HL-60 (cell line): ENCODE results near the gene ZNF827.

Experiments used
- DNase-seq, 2 experiments: peaks; one replicate each; pipeline ENCODE4 v3.0.0-alpha.2; 2010 to 2020; ENCODE audit warnings: low read depth in 1 of 2, low spot score in 1 of 2
- H3K27ac ChIP-seq: fragments of 250-450 bp; sonication (Bioruptor Pico); replicated peaks from 2 replicates; pipeline ENCODE4 v1.5.1; 2020; ENCODE audit warnings: mild to moderate bottlenecking, moderate library complexity
- H3K27me3 ChIP-seq: fragments of 250-450 bp; sonication (Bioruptor Pico); 2 replicates; pipeline ENCODE4 v1.5.1; 2021; ENCODE audit warnings: mild to moderate bottlenecking, moderate library complexity; ENCODE audit not compliant: insufficient read depth, poor library complexity, severe bottlenecking
- H3K4me3 ChIP-seq: replicated peaks from 2 replicates; pipeline ENCODE4 v1.5.1; 2011; ENCODE audit warnings: mild to moderate bottlenecking, control low read depth, low read length; ENCODE audit not compliant: insufficient read depth
- GABPA ChIP-seq: IDR thresholded peaks from 2 replicates; pipeline ENCODE4 v1.6.1; 2012; ENCODE audit warnings: low read depth
- POLR2AphosphoS5 ChIP-seq: IDR thresholded peaks from 2 replicates; pipeline ENCODE4 v1.6.1; 2012; ENCODE audit warnings: low read depth
- SPI1 ChIP-seq: IDR thresholded peaks from 2 replicates; pipeline ENCODE4 v1.6.1; 2012; ENCODE audit warnings: low read depth, mild to moderate bottlenecking, borderline replicate concordance
- TF ChIP-seq, protein P1 (sequence below): IDR thresholded peaks from one replicate; pipeline ENCODE4 v1.5.1; 2011; ENCODE audit warnings: low read length, control low read depth, inconsistent platforms; ENCODE audit not compliant: insufficient read depth
- TF ChIP-seq, protein P2 (sequence below): IDR thresholded peaks from 2 replicates; pipeline ENCODE4 v1.6.1; 2012; ENCODE audit warnings: low read depth; ENCODE audit not compliant: insufficient replicate concordance

The ZNF827 gene

DNA sequence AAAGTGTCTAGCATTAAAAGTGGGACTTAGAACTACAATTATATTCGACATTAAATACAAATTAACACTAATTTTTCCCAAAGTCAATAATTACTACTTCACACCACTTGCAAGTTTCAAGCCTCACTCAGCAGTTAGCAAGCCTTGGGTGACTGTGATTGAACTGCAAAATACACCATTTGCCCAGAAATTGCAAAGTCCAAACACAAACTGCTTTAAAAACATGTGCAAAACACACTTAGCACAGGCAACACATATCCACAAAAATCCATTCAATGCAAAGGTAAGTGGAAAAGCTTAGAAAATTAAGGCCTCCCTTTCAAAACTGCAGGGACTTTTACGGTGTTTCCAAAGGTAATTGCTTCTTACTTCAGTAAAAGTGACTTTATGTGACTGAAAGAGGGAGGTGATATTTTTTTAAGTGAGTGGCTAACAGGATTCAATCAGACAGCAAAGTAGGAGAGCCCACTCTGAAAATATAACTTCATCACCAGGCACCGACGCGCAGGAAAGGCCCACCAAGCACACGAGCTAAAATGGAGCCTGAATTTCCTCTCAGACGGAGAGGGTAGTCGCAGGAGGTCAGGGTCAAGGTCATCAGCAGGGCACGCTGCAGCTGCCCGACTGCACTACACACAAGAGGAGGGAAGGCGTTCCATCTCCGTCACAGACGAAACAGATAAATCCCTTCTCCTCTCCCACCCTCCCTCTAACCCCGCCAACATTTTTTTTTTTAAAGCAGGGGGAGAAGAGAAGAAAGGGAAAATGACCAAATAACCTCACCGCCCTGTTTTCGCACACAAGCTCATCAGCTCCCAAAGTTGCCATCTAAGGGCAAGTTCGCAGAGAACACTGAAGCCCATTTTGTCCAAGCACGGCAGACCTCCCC, 3.1 kb downstream of the ZNF827 start:
- TF ChIP-seq POLR2AphosphoS5 (no peak), SPI1 (no peak), GABPA (no peak)
- TF ChIP-seq, protein P1, sequence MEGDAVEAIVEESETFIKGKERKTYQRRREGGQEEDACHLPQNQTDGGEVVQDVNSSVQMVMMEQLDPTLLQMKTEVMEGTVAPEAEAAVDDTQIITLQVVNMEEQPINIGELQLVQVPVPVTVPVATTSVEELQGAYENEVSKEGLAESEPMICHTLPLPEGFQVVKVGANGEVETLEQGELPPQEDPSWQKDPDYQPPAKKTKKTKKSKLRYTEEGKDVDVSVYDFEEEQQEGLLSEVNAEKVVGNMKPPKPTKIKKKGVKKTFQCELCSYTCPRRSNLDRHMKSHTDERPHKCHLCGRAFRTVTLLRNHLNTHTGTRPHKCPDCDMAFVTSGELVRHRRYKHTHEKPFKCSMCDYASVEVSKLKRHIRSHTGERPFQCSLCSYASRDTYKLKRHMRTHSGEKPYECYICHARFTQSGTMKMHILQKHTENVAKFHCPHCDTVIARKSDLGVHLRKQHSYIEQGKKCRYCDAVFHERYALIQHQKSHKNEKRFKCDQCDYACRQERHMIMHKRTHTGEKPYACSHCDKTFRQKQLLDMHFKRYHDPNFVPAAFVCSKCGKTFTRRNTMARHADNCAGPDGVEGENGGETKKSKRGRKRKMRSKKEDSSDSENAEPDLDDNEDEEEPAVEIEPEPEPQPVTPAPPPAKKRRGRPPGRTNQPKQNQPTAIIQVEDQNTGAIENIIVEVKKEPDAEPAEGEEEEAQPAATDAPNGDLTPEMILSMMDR, result no peak
- TF ChIP-seq, protein P2, sequence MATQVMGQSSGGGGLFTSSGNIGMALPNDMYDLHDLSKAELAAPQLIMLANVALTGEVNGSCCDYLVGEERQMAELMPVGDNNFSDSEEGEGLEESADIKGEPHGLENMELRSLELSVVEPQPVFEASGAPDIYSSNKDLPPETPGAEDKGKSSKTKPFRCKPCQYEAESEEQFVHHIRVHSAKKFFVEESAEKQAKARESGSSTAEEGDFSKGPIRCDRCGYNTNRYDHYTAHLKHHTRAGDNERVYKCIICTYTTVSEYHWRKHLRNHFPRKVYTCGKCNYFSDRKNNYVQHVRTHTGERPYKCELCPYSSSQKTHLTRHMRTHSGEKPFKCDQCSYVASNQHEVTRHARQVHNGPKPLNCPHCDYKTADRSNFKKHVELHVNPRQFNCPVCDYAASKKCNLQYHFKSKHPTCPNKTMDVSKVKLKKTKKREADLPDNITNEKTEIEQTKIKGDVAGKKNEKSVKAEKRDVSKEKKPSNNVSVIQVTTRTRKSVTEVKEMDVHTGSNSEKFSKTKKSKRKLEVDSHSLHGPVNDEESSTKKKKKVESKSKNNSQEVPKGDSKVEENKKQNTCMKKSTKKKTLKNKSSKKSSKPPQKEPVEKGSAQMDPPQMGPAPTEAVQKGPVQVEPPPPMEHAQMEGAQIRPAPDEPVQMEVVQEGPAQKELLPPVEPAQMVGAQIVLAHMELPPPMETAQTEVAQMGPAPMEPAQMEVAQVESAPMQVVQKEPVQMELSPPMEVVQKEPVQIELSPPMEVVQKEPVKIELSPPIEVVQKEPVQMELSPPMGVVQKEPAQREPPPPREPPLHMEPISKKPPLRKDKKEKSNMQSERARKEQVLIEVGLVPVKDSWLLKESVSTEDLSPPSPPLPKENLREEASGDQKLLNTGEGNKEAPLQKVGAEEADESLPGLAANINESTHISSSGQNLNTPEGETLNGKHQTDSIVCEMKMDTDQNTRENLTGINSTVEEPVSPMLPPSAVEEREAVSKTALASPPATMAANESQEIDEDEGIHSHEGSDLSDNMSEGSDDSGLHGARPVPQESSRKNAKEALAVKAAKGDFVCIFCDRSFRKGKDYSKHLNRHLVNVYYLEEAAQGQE, result no peak
- Histone ChIP-seq H3K4me3 (no peak overlapping the region), H3K27me3 (peaks cover 44% of the 10 kb centered on the region), H3K27ac (no peak overlapping the region)
- no peak for DNase-seq

DNA sequence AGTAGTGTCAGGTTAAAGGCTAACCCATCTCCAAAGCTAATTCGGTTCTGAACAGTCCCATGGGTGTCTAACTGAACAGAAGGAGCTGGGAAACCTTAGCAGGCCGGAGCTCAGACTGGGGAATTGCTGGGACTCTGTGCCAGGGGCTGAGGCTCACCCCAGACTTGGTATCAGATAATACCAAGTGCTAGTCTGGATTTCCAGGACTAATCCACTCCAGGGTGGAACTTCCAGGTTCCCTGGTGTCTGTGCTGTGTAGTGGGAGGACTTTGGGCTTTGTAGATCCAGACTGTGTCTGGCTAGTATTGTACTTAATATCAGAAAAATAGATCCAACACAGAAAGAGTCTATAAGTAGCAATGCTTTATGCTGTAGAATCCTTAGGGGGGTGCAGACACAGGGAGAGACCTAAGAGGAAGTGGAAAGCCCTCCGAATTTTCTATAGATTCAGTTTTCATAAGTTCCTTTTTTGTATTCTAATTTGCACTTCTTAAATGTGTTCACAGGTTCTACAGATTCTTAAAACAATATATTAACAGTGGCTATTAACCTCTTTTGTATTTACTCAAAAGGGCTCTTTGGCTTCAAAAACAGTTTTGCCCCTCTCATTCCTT, 4.1 kb downstream of the ZNF827 start:
- no peak for DNase-seq
- H3K4me3 ChIP-seq, result no peak overlapping the region
- peaks cover 37% of the 10 kb centered on the region for H3K27me3 ChIP-seq
- TF ChIP-seq POLR2AphosphoS5 (no peak), SPI1 (peak; percentile 54; the same call in 1 of the 2 replicates), GABPA (no peak)
- TF ChIP-seq, protein P1, result no peak
- TF ChIP-seq, protein P2, result no peak
- H3K27ac ChIP-seq, result no peak overlapping the region

- peaks cover 26% of the 10 kb centered on the region for H3K27me3 ChIP-seq
- TF ChIP-seq POLR2AphosphoS5 (no peak), SPI1 (no peak), GABPA (no peak)
- TF ChIP-seq, protein P2, result no peak
- TF ChIP-seq, protein P1, result no peak
- H3K4me3 ChIP-seq, result no peak overlapping the region
- DNase-seq, result no peak
- no peak overlapping the region for H3K27ac ChIP-seq
Observed at GRCh38 chr4:145933134-145933533, 5.5 kb downstream of the ZNF827 start.
